HG03280 (cell line): ENCODE results near the gene CLMN.
"Not testable (repeated sequence)": the region's sequence is repeated elsewhere in the genome, so short reads cannot be mapped to it uniquely, and the experiment has no call there.

Experiments
- ATAC-seq: cut with Tn5 transposase; IDR thresholded peaks from one replicate; pipeline ENCODE4 v1.9.1; 2021; ENCODE audit warnings: mild to moderate bottlenecking, moderate library complexity; ENCODE audit not compliant: unreplicated experiment

Gene CLMN

DNA sequence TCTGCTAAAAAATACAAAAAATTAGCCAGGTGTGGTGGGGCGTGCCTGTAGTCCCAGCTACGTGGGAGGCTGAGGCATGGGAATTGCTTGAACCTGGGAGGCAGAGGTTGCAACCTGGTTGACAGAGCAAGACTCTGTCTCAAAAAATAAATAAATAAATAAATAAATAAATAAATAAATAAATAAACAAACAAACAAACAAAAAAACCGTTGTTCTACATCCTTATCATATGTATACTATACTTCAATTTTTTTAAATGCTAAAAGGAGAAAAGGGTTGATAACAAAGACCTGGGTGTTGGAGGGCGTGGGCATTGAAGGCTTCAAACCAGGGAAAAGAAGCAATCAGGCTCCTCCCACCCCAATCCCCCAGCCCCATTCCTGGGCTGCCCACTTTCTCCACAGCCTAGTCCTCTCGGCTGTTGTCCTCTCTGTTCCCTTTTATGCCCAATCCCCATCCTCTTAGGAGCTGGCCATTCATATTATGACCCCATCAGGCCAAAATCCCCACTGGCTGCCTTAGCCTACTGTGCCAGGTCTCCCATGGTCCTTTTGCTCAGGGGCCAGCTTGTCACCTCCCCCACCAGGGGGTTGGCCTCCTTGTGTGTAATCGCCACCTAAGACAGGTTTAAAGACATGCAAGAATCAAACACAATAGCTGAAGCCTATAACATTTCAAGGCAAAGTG, 30.2 kb downstream of the CLMN start:
- no peak for ATAC-seq

GRCh38 chr14:95288672-95289322, 30.9 kb downstream of the CLMN start:
- ATAC-seq = no peak

GRCh38 chr14:95287176-95287754, 32.4 kb downstream of the CLMN start:
- ATAC-seq = no peak

DNA sequence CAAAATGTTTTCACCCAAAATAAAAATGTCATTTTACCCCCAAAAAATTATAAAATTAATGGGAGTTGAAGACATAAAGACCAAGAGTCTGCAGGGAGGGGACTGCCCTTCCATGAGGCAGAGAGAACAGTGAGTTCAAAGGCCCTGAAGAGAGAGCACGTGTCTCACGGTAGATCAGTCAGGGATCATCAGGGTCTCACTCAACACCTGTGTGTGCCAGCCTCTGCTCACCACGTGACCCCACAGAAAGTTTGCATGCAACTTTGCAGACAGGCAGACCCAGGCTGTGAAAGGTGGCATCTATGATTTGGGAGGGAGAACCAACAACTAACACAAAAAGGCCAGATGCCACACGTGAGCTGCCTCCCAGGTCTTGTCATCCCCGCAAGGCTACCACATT, 33.1 kb downstream of the CLMN start:
- no peak for ATAC-seq

GRCh38 chr14:95285566-95285965, 34.1 kb downstream of the CLMN start:
- ATAC-seq = no peak

DNA sequence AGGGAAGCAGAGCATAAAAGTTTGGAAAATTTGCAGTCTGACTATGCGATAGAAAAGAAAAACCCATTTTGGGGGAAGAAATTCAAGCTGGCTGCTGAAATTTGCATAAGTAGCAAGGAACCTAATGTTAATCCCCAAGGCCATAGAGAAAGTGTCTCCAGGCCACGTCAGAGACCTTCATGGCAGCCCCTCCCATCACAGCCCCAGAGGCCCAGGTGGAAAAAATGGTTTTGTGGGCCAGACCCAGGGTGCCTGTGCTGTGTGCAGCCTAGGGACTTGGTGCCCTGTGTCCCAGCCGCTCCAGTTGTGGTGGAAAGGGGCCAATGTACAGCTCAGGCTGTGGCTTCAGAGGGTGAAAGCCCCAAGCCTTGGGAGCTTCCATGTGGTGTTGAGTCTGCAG, 35.9 kb downstream of the CLMN start:
- not testable (repeated sequence) for ATAC-seq

DNA sequence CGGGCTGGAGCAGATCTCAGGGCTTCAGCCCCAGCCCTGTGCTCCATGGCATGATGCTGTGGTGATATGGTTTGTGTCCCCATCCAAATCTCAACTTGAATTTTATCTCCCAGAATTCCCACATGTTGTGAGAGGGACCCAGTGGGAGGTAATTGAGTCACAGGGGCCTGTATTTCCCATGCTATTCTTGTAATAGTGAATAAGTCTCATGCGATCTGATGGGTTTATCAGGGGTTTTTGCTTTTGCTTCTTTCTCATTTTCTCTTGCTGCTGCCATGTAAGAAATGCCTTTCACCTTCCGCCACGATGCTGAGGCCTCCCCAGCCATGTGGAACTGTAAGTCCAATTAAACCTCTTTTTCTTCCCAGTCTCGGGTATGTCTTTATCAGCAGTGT, 36.7 kb downstream of the CLMN start:
- ATAC-seq = not testable (repeated sequence)

DNA sequence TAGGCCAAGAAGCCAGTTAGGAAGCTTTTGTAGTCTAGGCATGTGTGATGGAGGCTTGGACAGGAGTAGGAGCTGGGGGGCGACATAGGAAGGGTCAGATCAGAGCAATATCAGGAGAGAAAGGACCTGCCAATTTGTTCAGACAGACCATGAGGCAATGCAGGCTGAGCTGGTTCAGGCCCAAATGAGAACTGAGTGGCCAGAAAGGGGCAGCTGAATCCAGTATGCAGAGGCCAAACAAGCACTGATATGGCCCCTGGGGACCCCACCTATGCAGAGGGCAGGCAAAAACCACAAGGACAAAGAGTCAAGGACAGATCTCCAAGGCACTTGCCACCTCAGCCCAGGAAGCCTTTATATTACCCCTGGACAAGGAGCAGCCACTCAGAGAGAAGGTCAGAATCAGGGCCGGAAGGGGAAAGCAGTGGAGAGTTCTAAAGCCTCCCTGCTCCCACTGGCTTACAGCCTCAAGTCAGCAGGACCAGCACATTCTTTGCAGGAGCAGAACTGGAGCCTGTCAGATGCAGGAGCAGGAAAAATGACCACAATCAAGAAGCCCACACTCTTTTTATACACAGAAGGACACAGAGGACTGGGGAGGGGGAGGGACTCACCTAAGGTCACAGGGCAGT, 37.2 kb downstream of the CLMN start:
- ATAC-seq = no peak

GRCh38 chr14:95281560-95282176, 38.0 kb downstream of the CLMN start:
- no peak for ATAC-seq

GRCh38 chr14:95275494-95275893, 44.2 kb downstream of the CLMN start:
- ATAC-seq = no peak

- no peak for ATAC-seq
These were observed 44.8 kb downstream of the CLMN start for GRCh38 chr14:95274874-95275273.

DNA sequence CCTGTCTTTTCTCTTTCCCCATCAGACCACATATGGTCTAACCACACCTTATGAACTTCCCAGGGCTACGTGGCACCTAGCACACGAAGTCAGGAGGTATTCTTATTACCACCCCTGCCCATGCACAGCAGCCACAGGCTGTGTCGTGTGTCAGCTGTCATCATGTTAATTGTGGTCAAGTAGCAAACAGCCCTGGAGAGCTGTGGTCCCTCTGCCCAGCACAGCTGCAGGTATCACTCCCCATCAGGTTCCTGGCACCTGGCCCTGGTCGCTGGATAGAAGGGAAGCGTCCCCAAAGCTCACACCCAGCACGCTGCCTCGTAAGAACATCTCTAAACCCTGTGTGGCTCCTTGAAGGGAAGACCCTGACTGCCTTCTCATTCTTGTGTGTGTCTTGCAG, 45.4 kb downstream of the CLMN start:
- no peak for ATAC-seq

- ATAC-seq = no peak
These were observed 46.4 kb downstream of the CLMN start for GRCh38 chr14:95273001-95273978.

GRCh38 chr14:95272057-95272456, 47.7 kb downstream of the CLMN start:
- no peak for ATAC-seq

- no peak for ATAC-seq
These were observed 49.5 kb downstream of the CLMN start for GRCh38 chr14:95270203-95270602.

DNA sequence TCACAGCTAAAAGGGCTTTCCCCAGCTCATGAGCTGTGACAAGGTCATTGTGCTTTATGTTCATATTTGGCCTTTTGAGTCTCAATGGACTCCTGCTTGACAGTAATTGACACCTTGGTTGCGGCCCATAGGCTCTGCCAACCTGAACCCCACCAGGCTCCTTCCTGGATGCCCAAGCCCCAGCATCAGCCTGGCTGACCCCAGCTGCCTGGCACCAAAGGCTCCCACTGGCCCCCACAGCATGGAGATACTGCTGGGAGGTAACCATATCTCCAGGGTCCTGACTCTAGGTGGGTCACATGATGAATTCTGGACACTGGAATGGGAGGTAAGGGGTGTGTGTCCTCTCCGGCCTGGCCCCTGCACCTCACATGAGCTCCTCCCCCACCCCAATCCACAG, 50.2 kb downstream of the CLMN start:
- no peak for ATAC-seq

GRCh38 chr14:95268350-95268749, 51.4 kb downstream of the CLMN start:
- ATAC-seq = no peak

DNA sequence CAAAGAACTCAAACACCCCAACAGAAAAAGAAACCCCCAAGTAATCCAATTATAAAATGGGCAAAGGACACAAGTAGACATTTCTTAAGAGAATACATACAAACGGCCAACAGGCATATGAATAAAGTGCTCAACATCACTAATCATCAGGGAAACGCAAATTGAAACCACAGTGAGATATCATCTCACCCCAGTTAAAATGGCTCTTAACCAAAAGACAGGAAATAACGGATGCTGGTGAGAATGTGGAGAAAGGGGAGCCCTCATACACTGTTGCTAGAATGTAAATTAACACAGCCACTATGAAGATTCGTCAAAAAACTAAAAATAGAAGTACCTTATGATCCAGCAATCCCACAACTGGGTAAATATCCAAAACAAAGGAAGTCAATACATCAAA, 52.4 kb downstream of the CLMN start:
- no peak for ATAC-seq

- ATAC-seq = peak; percentile 85
These were observed 54.3 kb downstream of the CLMN start for GRCh38 chr14:95265106-95266094.
